Measurements from ENCODE around the gene PARL.

DNA sequence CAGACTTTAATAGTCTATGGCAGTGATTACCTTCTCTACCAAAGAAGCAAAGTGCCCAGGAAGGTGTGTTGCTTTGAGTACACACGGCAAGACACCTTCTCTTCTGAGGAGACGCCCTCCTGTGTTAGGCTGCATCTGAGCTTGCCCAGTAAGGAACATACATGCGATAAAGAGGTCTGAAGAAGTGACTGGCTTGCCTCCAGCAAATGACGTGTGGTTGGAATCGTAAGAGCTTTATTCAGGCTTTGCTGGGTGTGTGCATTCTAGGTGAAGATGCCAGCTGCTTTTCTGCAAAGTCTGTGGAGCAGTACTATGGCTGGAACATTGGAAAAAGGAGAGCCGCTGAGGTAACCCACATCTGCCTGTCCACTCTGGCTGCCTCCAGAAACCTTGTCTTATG lies 81.7 kb downstream of the PARL start:
- TF ChIP-seq KAT7 (CRISPR knock-in tag; IDR thresholded peaks at IDR 0.05; ENCODE audit: borderline replicate concordance) (no peak), MTA3 (IDR thresholded peaks at IDR 0.05; ENCODE audit: borderline replicate concordance) (no peak), ZNF717 (CRISPR knock-in tag; IDR thresholded peaks at IDR 0.05) (no peak), ZNF324 (CRISPR knock-in tag; IDR thresholded peaks at IDR 0.05) (no peak), ZNF24 (IDR thresholded peaks at IDR 0.05) (no peak)
